ENCODE results near the gene TMEM208. TPM values are rescaled to one million over a fixed set of nuclear protein-coding genes. Genes with fewer than 3 reads are reported as not detected.

The TMEM208 gene
- total RNA-seq, 1 experiment from 2014 or later = 44.4 TPM

- intact Hi-C loops (cut with micrococcal nuclease) = loop anchor here (1.0 to 2.0 kb wide), 2 partner anchors 209 to 231 kb away; no protein-coding TSS in a partner anchor
- TF ChIP-seq CTCF (IDR thresholded peaks at IDR 0.05; ENCODE audit: unreplicated experiment) = no peak
- DNase-seq (ENCODE audit: unreplicated experiment) = no peak
- H3K36me3 Mint-ChIP-seq (ENCODE audit: insufficient read depth, unreplicated experiment) = no peaks in the 10 kb centered on the region
- no peaks in the 10 kb centered on the region for H3K27me3 Mint-ChIP-seq (ENCODE audit: insufficient read depth, unreplicated experiment)
- peaks cover 5% of the 10 kb centered on the region for H3K4me1 Mint-ChIP-seq (ENCODE audit: insufficient read depth, unreplicated experiment)
- CTCF ChIA-PET = interaction anchor here (0.6 to 2.2 kb wide), 21 partner anchors 9 to 312 kb away, joined by 3 to 12 read pairs (median 4); partner anchors contain the start of genes CES4A, ELMO3, FBXL8 and TRADD
- no peak overlapping the region for H3K27ac Mint-ChIP-seq (ENCODE audit: low read depth, unreplicated experiment)
- no peak overlapping the region for H3K4me3 Mint-ChIP-seq (ENCODE audit: unreplicated experiment)
- no TSS peak for BruUV-seq (replicated peaks)
- H3K9me3 Mint-ChIP-seq (ENCODE audit: unreplicated experiment) = no peaks in the 10 kb centered on the region
- POLR2A ChIA-PET = interaction anchor here (0.7 to 4.9 kb wide), 6 partner anchors 9 to 199 kb away, joined by 3 to 46 read pairs (median 5); partner anchors contain the start of genes FBXL8 and TRADD
Observed at GRCh38 chr16:67185651-67186134, 41.2 kb upstream of the TMEM208 start.

GRCh38 chr16:67186550-67186950, 40.4 kb upstream of the TMEM208 start:
- intact Hi-C loops (cut with micrococcal nuclease) = no loop called here
- BruUV-seq (replicated peaks) = no TSS peak
- no peak for TF ChIP-seq CTCF (IDR thresholded peaks at IDR 0.05; ENCODE audit: unreplicated experiment)
- no peaks in the 10 kb centered on the region for H3K27me3 Mint-ChIP-seq (ENCODE audit: insufficient read depth, unreplicated experiment)
- no peak overlapping the region for H3K4me3 Mint-ChIP-seq (ENCODE audit: unreplicated experiment)
- no peak overlapping the region for H3K27ac Mint-ChIP-seq (ENCODE audit: low read depth, unreplicated experiment)
- ChIA-PET POLR2A (interaction anchor here (4.3 kb wide), 1 partner anchor 12 kb away, joined by 46 read pairs; no protein-coding TSS in a partner anchor), CTCF (interaction anchor here (0.6 to 2.8 kb wide), 3 partner anchors 12 to 211 kb away, joined by 3 to 11 read pairs (median 10); partner anchors contain the start of gene ELMO3)
- no peaks in the 10 kb centered on the region for H3K9me3 Mint-ChIP-seq (ENCODE audit: unreplicated experiment)
- no peaks in the 10 kb centered on the region for H3K36me3 Mint-ChIP-seq (ENCODE audit: insufficient read depth, unreplicated experiment)
- DNase-seq (ENCODE audit: unreplicated experiment) = no peak
- peaks cover 10% of the 10 kb centered on the region for H3K4me1 Mint-ChIP-seq (ENCODE audit: insufficient read depth, unreplicated experiment)

- Mint-ChIP-seq H3K36me3 (ENCODE audit: insufficient read depth, unreplicated experiment) (peaks cover under 1% of the 10 kb centered on the region), H3K4me3 (ENCODE audit: unreplicated experiment) (no peak overlapping the region), H3K27me3 (ENCODE audit: insufficient read depth, unreplicated experiment) (no peaks in the 10 kb centered on the region), H3K9me3 (ENCODE audit: unreplicated experiment) (no peaks in the 10 kb centered on the region), H3K4me1 (ENCODE audit: insufficient read depth, unreplicated experiment) (peaks cover 14% of the 10 kb centered on the region), H3K27ac (ENCODE audit: low read depth, unreplicated experiment) (no peak overlapping the region)
- intact Hi-C loops (cut with micrococcal nuclease) = no loop called here
- no peak for DNase-seq (ENCODE audit: unreplicated experiment)
- CTCF ChIA-PET = interaction anchor here (0.6 to 2.8 kb wide), 5 partner anchors 11 to 228 kb away, joined by 3 to 11 read pairs (median 3); partner anchors contain the start of gene ELMO3
- POLR2A ChIA-PET = no interaction called here
- no peak for TF ChIP-seq CTCF (IDR thresholded peaks at IDR 0.05; ENCODE audit: unreplicated experiment)
- BruUV-seq (replicated peaks) = no TSS peak
Observed at GRCh38 chr16:67187175-67187890, 39.6 kb upstream of the TMEM208 start.

GRCh38 chr16:67188323-67188722, 38.6 kb upstream of the TMEM208 start:
- intact Hi-C loops (cut with micrococcal nuclease) = no loop called here
- H3K27ac Mint-ChIP-seq (ENCODE audit: low read depth, unreplicated experiment) = no peak overlapping the region
- H3K36me3 Mint-ChIP-seq (ENCODE audit: insufficient read depth, unreplicated experiment) = peaks cover 5% of the 10 kb centered on the region
- BruUV-seq (replicated peaks) = no TSS peak
- no peaks in the 10 kb centered on the region for H3K9me3 Mint-ChIP-seq (ENCODE audit: unreplicated experiment)
- POLR2A ChIA-PET = interaction anchor here (1.4 to 1.9 kb wide), 2 partner anchors 10 to 18 kb away, joined by 4 to 5 read pairs; partner anchors contain the start of gene NOL3
- TF ChIP-seq CTCF (IDR thresholded peaks at IDR 0.05; ENCODE audit: unreplicated experiment) = no peak
- no peak for DNase-seq (ENCODE audit: unreplicated experiment)
- H3K27me3 Mint-ChIP-seq (ENCODE audit: insufficient read depth, unreplicated experiment) = no peaks in the 10 kb centered on the region
- H3K4me3 Mint-ChIP-seq (ENCODE audit: unreplicated experiment) = no peak overlapping the region
- CTCF ChIA-PET = interaction anchor here (0.7 to 2.8 kb wide), 4 partner anchors 10 to 211 kb away, joined by 3 to 11 read pairs (median 3); partner anchors contain the start of gene ELMO3
- H3K4me1 Mint-ChIP-seq (ENCODE audit: insufficient read depth, unreplicated experiment) = peaks cover 14% of the 10 kb centered on the region
